GM23338 (cell line): Measurements from ENCODE around the gene PRKD1. TPM values are rescaled to one million over a fixed set of nuclear protein-coding genes. Genes with fewer than 3 reads are reported as not detected.

Experiments
- ATAC-seq: fragments of 200-7000 bp; cut with Tn5 transposase; 3 replicates; pipeline ENCODE4 v1.9.1; 2020
- DNase-seq: peaks from one replicate; pipeline ENCODE4 v3.0.0-alpha.2; 2015; ENCODE audit warnings: low spot score
- H2AFZ ChIP-seq: fragments of 200-600 bp; sonication (generic); 2 replicates; pipeline ENCODE4 v1.8.0; 2016; ENCODE audit warnings: antibody characterized with exemption, mild to moderate bottlenecking, moderate library complexity
- H3F3A ChIP-seq: fragments of 200-600 bp; sonication (generic); replicated peaks from 2 replicates; pipeline ENCODE4 v1.8.0; 2017; ENCODE audit warnings: antibody characterized with exemption, mixed run types, low read depth
- H3K27ac ChIP-seq: fragments of 200-600 bp; sonication (generic); 2 replicates; pipeline ENCODE4 v1.6.1; 2016; ENCODE audit warnings: low read depth
- H3K27me3 ChIP-seq: fragments of 200-600 bp; sonication (generic); 2 replicates; pipeline ENCODE4 v1.8.0; 2016; ENCODE audit warnings: mild to moderate bottlenecking, mixed run types, moderate library complexity; ENCODE audit not compliant: insufficient read depth
- H3K36me3 ChIP-seq: fragments of 200-600 bp; sonication (generic); 2 replicates; pipeline ENCODE4 v1.8.0; 2016; ENCODE audit warnings: mild to moderate bottlenecking; ENCODE audit not compliant: insufficient read depth
- H3K4me1 ChIP-seq: fragments of 200-600 bp; sonication (generic); 2 replicates; pipeline ENCODE4 v1.8.0; 2016; ENCODE audit warnings: mild to moderate bottlenecking, moderate library complexity; ENCODE audit not compliant: insufficient read depth
- H3K4me2 ChIP-seq: fragments of 200-600 bp; sonication (generic); 2 replicates; pipeline ENCODE4 v1.7.1; 2017; ENCODE audit warnings: mixed run types
- H3K4me3 ChIP-seq: fragments of 200-600 bp; sonication (generic); 2 replicates; pipeline ENCODE4 v1.6.1; 2016; ENCODE audit warnings: mixed run types
- H3K79me2 ChIP-seq: fragments of 200-600 bp; sonication (generic); replicated peaks from 2 replicates; pipeline ENCODE4 v1.8.0; 2017; ENCODE audit warnings: mild to moderate bottlenecking; ENCODE audit not compliant: insufficient read depth
- H3K9me2 ChIP-seq: fragments of 200-600 bp; sonication (generic); 2 replicates; pipeline ENCODE4 v1.8.0; 2017; ENCODE audit not compliant: insufficient read depth
- H4K20me1 ChIP-seq: fragments of 200-600 bp; sonication (generic); replicated peaks from 2 replicates; pipeline ENCODE4 v1.8.0; 2017; ENCODE audit warnings: mild to moderate bottlenecking; ENCODE audit not compliant: insufficient read depth
- H3K27ac Mint-ChIP-seq: 2 replicates; pipeline ENCODE4 v1.8.0; 2020; ENCODE audit warnings: inconsistent platforms, mild to moderate bottlenecking, moderate library complexity, mixed read lengths
- H3K27me3 Mint-ChIP-seq: 3 replicates; pipeline ENCODE4 v1.8.0; 2022; ENCODE audit warnings: low read depth, mild to moderate bottlenecking, moderate library complexity, mixed read lengths, inconsistent platforms; ENCODE audit not compliant: insufficient read depth, poor library complexity
- H3K36me3 Mint-ChIP-seq: 3 replicates; pipeline ENCODE4 v1.8.0; 2021; ENCODE audit warnings: low read depth, mild to moderate bottlenecking, inconsistent platforms, moderate library complexity, mixed read lengths
- H3K4me1 Mint-ChIP-seq: 3 replicates; pipeline ENCODE4 v1.8.0; 2020; ENCODE audit warnings: mild to moderate bottlenecking, inconsistent platforms, mixed read lengths
- H3K4me3 Mint-ChIP-seq: 3 replicates; pipeline ENCODE4 v1.8.0; 2021; ENCODE audit warnings: moderate library complexity, mild to moderate bottlenecking, inconsistent platforms, mixed read lengths
- H3K9me3 Mint-ChIP-seq: 3 replicates; pipeline ENCODE4 v1.8.0; 2020; ENCODE audit warnings: moderate library complexity, mild to moderate bottlenecking, inconsistent platforms, mixed read lengths
- CREB1 ChIP-seq: fragments of 250-450 bp; sonication (Bioruptor Pico); IDR thresholded peaks from 2 replicates; pipeline ENCODE4 v1.5.0; 2020; ENCODE audit warnings: low read depth, mild to moderate bottlenecking, moderate library complexity
- CTCF ChIP-seq, 2 experiments: fragments of 200-600 bp in 1 of 2; sonication (generic) in 1 of 2; conservative IDR thresholded peaks; 2 replicates each; pipeline versions ENCODE4 v1.5.1 to v1.6.1; 2016 to 2017; ENCODE audit warnings: antibody characterized with exemption in 2 of 2, low read depth in 2 of 2, mild to moderate bottlenecking in 2 of 2, moderate library complexity in 1 of 2
- ETS1 ChIP-seq: IDR thresholded peaks from 2 replicates; pipeline ENCODE4 v1.6.1; 2016; ENCODE audit warnings: antibody characterized with exemption
- EZH2 ChIP-seq: fragments of 200-600 bp; sonication (generic); IDR thresholded peaks from one replicate; pipeline ENCODE4 v1.8.0; 2017; ENCODE audit warnings: antibody characterized with exemption, mild to moderate bottlenecking, low read depth; ENCODE audit not compliant: unreplicated experiment
- EZH2phosphoT487 ChIP-seq: fragments of 200-600 bp; sonication (generic); IDR thresholded peaks from one replicate; pipeline ENCODE4 v1.8.1; 2018; ENCODE audit warnings: antibody characterized with exemption; ENCODE audit not compliant: unreplicated experiment
- JUNB ChIP-seq: IDR thresholded peaks from one replicate; pipeline ENCODE4 v1.6.1; 2016; ENCODE audit warnings: antibody characterized with exemption; ENCODE audit not compliant: unreplicated experiment
- NANOG ChIP-seq: IDR thresholded peaks from 2 replicates; pipeline ENCODE4 v1.6.1; 2016; ENCODE audit warnings: antibody characterized with exemption, borderline replicate concordance
- POLR2AphosphoS5 ChIP-seq: IDR thresholded peaks from 2 replicates; pipeline ENCODE4 v1.6.1; 2016; ENCODE audit warnings: antibody characterized with exemption, low read depth
- REST ChIP-seq: IDR thresholded peaks from one replicate; pipeline ENCODE4 v1.6.1; 2018; ENCODE audit warnings: antibody characterized with exemption; ENCODE audit not compliant: unreplicated experiment
- STAT1 ChIP-seq: IDR thresholded peaks from one replicate; pipeline ENCODE4 v1.6.1; 2016; ENCODE audit warnings: antibody characterized with exemption; ENCODE audit not compliant: unreplicated experiment
- ZNF114 ChIP-seq: fragments of 250-450 bp; sonication (Bioruptor Pico); IDR thresholded peaks from 2 replicates; pipeline ENCODE4 v1.5.0; 2020; ENCODE audit warnings: mild to moderate bottlenecking, moderate library complexity
- ZNF331 ChIP-seq: fragments of 250-450 bp; sonication (Bioruptor Pico); IDR thresholded peaks from 2 replicates; pipeline ENCODE4 v1.5.0; 2020; ENCODE audit warnings: low read depth, mild to moderate bottlenecking, moderate library complexity
- ZNF462 ChIP-seq: fragments of 250-450 bp; sonication (Bioruptor Pico); IDR thresholded peaks from 2 replicates; pipeline ENCODE4 v1.5.0; 2020; ENCODE audit warnings: mild to moderate bottlenecking, moderate library complexity
- polyA plus RNA-seq: library from polyadenylated mRNA; unstranded; fragments of >200 nt; fragmentation: Nextera tagmentation; extraction: Ambion mirVana; gene quantifications from 2 replicates; pipeline ENCODE4 v1.2.1, GENCODE V29; 2016
- total RNA-seq: library from RNA; depleted of rRNA; stranded (reverse); fragments of >200 nt; shearing (Covaris generic); gene quantifications from 2 replicates; pipeline ENCODE4 v1.2.3, GENCODE V29; 2014

Gene PRKD1
- total and polyA plus RNA-seq, 2 experiments from 2014 or later, result 3.1 to 9.7 TPM

- Histone ChIP-seq H3K79me2 (no peaks in the 10 kb centered on the region), H3K27ac (no peak overlapping the region), H3K4me3 (no peak overlapping the region), H3K9me2 (no peaks in the 10 kb centered on the region; the same call in 1 of the 2 replicates), H4K20me1 (no peaks in the 10 kb centered on the region), H2AFZ (no peak overlapping the region), H3K4me1 (no peaks in the 10 kb centered on the region), H3K27me3 (no peaks in the 10 kb centered on the region), H3F3A (no peaks in the 10 kb centered on the region), H3K36me3 (peaks cover 8% of the 10 kb centered on the region; the same call in 1 of the 2 replicates), H3K4me2 (no peak overlapping the region)
- peaks cover 24% of the 10 kb centered on the region; the same call in 2 of the 3 replicates for H3K36me3 Mint-ChIP-seq
- DNase-seq, result no peak
- H3K27ac Mint-ChIP-seq, result no peak overlapping the region
- no peak for ATAC-seq
- TF ChIP-seq EZH2phosphoT487, result no peak
- TF ChIP-seq EZH2, result no peak
- TF ChIP-seq ETS1, result no peak
- TF ChIP-seq ZNF331 (CRISPR knock-in tag), result no peak
- TF ChIP-seq REST, result no peak
- no peak for TF ChIP-seq POLR2AphosphoS5
- no peak for TF ChIP-seq STAT1
- TF ChIP-seq NANOG, result no peak
- TF ChIP-seq ZNF462 (CRISPR knock-in tag), result no peak
- no peak for TF ChIP-seq CREB1 (CRISPR knock-in tag)
- TF ChIP-seq CTCF (conservative IDR thresholded peaks at IDR 0.05; ENCODE audit: low read depth in 2 of 2), result no peak
- TF ChIP-seq ZNF114 (CRISPR knock-in tag), result no peak
- no peak for TF ChIP-seq JUNB
- no peak overlapping the region for H3K4me3 Mint-ChIP-seq
- no peaks in the 10 kb centered on the region for H3K27me3 Mint-ChIP-seq
- no peaks in the 10 kb centered on the region; the same call in 2 of the 3 replicates for H3K4me1 Mint-ChIP-seq
- H3K9me3 Mint-ChIP-seq, result peaks cover 31% of the 10 kb centered on the region
These were observed 361.5 kb downstream of the PRKD1 start for GRCh38 chr14:29566194-29566593.
